Prostate gland (tissue), 2 donors: Measurements from ENCODE around the gene INO80E. TPM values are rescaled to one million over a fixed set of nuclear protein-coding genes. Genes with fewer than 3 reads are reported as not detected.

Source experiments
- DNase-seq: peaks from one replicate; pipeline ENCODE4 v3.0.0-alpha.2; 2019; ENCODE audit warnings: low spot score
- H3K27ac ChIP-seq, 2 donors: fragments of 200-600 bp; sonication (generic); 2 replicates each; pipeline ENCODE4 v1.5.1; 2017 to 2019
- H3K27me3 ChIP-seq: fragments of 200-600 bp; sonication (generic); replicated peaks from 2 replicates; pipeline ENCODE4 v1.5.1; 2019; ENCODE audit not compliant: insufficient read depth
- H3K36me3 ChIP-seq, 2 donors: fragments of 200-600 bp; sonication (generic); 1 replicate in 1 of 2; 2 replicates in 1 of 2; pipeline versions ENCODE4 v1.5.1 to v1.8.1; 2017 to 2019
- H3K4me1 ChIP-seq: fragments of 200-600 bp; sonication (generic); replicated peaks from 2 replicates; pipeline ENCODE4 v1.5.1; 2019
- H3K4me3 ChIP-seq, 2 donors: fragments of 200-600 bp; sonication (generic); 2 replicates each; pipeline ENCODE4 v1.5.1; 2017 to 2019
- H3K9me3 ChIP-seq: fragments of 200-600 bp; sonication (generic); 2 replicates; pipeline ENCODE4 v1.5.1; 2017
- POLR2A ChIP-seq: fragments of 450-650 bp; IDR thresholded peaks from one replicate; pipeline ENCODE4 v1.6.1; 2016; ENCODE audit warnings: antibody characterized with exemption, mild to moderate bottlenecking
- POLR2AphosphoS5 ChIP-seq: sonication (generic); formaldehyde crosslinking; IDR thresholded peaks from one replicate; pipeline ENCODE4 v1.6.1; 2017; ENCODE audit warnings: antibody characterized with exemption
- WGBS: methylation state at CpG from one replicate; pipeline ENCODE4 v1.1.5; 2018; 5-methylcytosine and 5-hydroxymethylcytosine counted together
- intact Hi-C: fragments of 100-400 bp; cut with DNase I; formaldehyde crosslinking; loops from one replicate; pipeline ENCODE4 v1.14.2; 2022
- total RNA-seq, 2 donors: library from RNA; depleted of rRNA; stranded (reverse); fragments of >200 nt; gene quantifications; one replicate each; pipeline ENCODE4 v1.1.0, GENCODE V29; 2016
- TF ChIP-seq, protein P1 (sequence below), 4 experiments: fragments of 200-600 bp in 2 of 4; fragments of 450-650 bp in 2 of 4; sonication (generic) in 2 of 4; IDR thresholded peaks; 1 replicate in 3 of 4; 2 replicates in 1 of 4; pipeline ENCODE4 v1.5.1; 2016 to 2019; ENCODE audit warnings: antibody characterized with exemption in 4 of 4, mild to moderate bottlenecking in 2 of 4, moderate library complexity in 2 of 4

The INO80E gene
- total RNA-seq, 2 donors from 2014 or later, result 51.8 to 113 TPM

DNA sequence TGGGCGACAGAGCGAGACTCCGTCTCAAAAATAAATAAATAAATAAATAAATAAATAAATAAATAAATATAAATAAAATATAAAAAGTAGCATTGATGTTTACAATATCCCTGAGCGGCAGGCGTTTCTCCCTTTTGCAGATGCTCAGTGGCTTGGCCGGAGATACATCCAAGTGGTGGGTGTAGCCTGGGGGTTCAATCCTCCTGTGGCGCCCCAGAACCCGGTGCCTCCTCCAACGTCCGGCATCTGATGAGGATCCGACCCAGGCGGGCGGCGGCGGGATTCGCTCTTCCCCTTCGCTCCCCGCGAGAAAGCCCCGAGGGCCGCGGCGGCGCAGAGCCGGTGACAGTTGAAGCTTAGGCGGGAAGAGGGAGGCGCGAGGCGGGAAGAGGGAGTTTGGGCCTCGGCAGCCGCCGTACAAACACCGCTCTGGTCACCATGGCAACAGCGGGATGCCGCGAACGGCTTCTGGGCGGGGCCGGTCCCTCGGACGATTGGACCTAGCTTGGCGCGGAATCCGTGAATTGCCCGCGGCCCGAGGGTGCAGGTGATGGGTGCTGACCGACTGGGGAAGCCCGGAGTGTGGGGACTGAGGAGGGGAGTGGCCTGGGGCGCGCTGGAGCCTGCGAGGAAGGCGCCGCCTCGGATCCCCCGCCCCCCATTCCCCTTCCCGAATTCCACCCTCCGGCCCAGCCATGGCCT, 56.8 kb downstream of the INO80E start:
- 6% methylated on average over 46 of the region's 58 CpGs for WGBS
- Histone ChIP-seq H3K27ac (peak overlapping the region in 1 of 2 donors; percentile 2), H3K36me3 (no peaks in the 10 kb centered on the region), H3K27me3 (no peaks in the 10 kb centered on the region), H3K4me1 (peaks cover 4% of the 10 kb centered on the region), H3K4me3 (peak overlapping the region; percentile 52 to 65), H3K9me3 (no peaks in the 10 kb centered on the region)
- intact Hi-C loops, result no loop called here
- TF ChIP-seq POLR2AphosphoS5 (peak; percentile 95), POLR2A (peak; percentile 43)
- TF ChIP-seq, protein P1, sequence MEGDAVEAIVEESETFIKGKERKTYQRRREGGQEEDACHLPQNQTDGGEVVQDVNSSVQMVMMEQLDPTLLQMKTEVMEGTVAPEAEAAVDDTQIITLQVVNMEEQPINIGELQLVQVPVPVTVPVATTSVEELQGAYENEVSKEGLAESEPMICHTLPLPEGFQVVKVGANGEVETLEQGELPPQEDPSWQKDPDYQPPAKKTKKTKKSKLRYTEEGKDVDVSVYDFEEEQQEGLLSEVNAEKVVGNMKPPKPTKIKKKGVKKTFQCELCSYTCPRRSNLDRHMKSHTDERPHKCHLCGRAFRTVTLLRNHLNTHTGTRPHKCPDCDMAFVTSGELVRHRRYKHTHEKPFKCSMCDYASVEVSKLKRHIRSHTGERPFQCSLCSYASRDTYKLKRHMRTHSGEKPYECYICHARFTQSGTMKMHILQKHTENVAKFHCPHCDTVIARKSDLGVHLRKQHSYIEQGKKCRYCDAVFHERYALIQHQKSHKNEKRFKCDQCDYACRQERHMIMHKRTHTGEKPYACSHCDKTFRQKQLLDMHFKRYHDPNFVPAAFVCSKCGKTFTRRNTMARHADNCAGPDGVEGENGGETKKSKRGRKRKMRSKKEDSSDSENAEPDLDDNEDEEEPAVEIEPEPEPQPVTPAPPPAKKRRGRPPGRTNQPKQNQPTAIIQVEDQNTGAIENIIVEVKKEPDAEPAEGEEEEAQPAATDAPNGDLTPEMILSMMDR (IDR thresholded peaks at IDR 0.05), result no peak
- peak; percentile 86 for DNase-seq

DNA sequence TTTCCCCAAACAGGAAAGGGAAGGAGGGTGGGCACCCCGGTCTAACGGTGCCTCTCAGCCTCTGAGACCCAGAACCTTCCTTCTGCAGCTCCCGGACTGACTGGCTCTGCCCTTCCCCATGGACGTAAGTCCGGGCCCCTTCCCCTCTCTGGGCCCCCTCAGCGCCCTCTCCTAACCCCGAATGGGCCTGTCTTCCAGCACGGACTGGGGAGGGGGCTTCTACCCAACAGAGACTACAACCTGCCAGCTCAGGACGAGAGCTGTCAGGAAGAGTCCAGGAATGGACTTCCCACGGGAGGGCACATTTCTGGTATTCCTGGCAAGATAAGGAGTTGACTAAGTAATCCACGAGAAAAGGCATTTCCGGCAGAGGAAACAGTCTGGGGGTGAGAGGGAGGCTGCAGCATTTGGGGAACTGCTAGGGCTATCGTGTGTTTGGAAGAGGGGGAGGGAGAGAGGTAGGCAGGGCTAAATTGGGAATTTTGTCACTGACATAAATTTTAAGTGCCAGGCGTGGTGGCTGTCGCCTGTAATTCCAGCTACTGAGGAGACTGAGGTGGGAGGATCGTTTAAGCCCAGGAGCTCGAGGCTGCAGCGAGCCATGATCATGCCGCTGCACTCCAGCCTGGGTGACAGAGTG, 57.5 kb downstream of the INO80E start:
- TF ChIP-seq, protein P1 (IDR thresholded peaks at IDR 0.05), result no peak
- no peak for TF ChIP-seq POLR2A
- no peak for TF ChIP-seq POLR2AphosphoS5
- peaks cover 4% of the 10 kb centered on the region for H3K4me1 ChIP-seq
- DNase-seq, result no peak
- peak overlapping the region; percentile 52 to 65 for H3K4me3 ChIP-seq
- no peaks in the 10 kb centered on the region for H3K9me3 ChIP-seq
- intact Hi-C loops, result no loop called here
- no peaks in the 10 kb centered on the region for H3K36me3 ChIP-seq
- H3K27me3 ChIP-seq, result no peaks in the 10 kb centered on the region
- 4% methylated on average over 19 of the region's 19 CpGs for whole genome bisulfite sequencing
- H3K27ac ChIP-seq, result peak overlapping the region in 1 of 2 donors; percentile 2

GRCh38 chr16:30054451-30054850, 58.4 kb downstream of the INO80E start:
- TF ChIP-seq POLR2A, result no peak
- TF ChIP-seq POLR2AphosphoS5, result no peak
- Histone ChIP-seq H3K36me3 (no peaks in the 10 kb centered on the region), H3K27ac (no peak overlapping the region), H3K4me1 (peaks cover 4% of the 10 kb centered on the region), H3K27me3 (no peaks in the 10 kb centered on the region), H3K9me3 (no peaks in the 10 kb centered on the region), H3K4me3 (no peak overlapping the region)
- DNase-seq, result no peak
- intact Hi-C loops, result no loop called here
- WGBS, result 80% methylated on average over 8 of the region's 8 CpGs

- DNase-seq, result peak; percentile 64
- Histone ChIP-seq H3K4me3 (no peak overlapping the region), H3K4me1 (peaks cover 4% of the 10 kb centered on the region), H3K27me3 (no peaks in the 10 kb centered on the region), H3K36me3 (no peaks in the 10 kb centered on the region), H3K27ac (no peak overlapping the region), H3K9me3 (no peaks in the 10 kb centered on the region)
- intact Hi-C loops, result no loop called here
- TF ChIP-seq POLR2AphosphoS5 (peak; percentile 47), POLR2A (no peak)
- TF ChIP-seq, protein P1 (IDR thresholded peaks at IDR 0.05), result peak in 1 of 4 experiments; percentile 38
- 38% methylated on average over 9 of the region's 10 CpGs for WGBS
Measured at GRCh38 chr16:30054959-30055553, 59.0 kb downstream of the INO80E start.

Other genes with a start within 250 kb of the INO80E start
- not detected for gene ZG16, start 218.0 kb upstream of the INO80E start, total RNA-seq
- 10 to 100 TPM; 58.5 to 89.6 TPM for gene KIF22, start 205.5 kb upstream of the INO80E start, total RNA-seq
- gene MAZ, start 189.7 kb upstream of the INO80E start, total RNA-seq, result 100 to 1,000 TPM; 180 to 188 TPM
- gene PRRT2, start 184.0 kb upstream of the INO80E start, total RNA-seq, result 10 to 100 TPM in 1 of 2 donors, 1 to 10 TPM in 1; 6.6 to 19.2 TPM
- gene PAGR1, start 180.1 kb upstream of the INO80E start, total RNA-seq, result 10 to 100 TPM; 64.3 to 64.4 TPM
- gene MVP, start 175.8 kb upstream of the INO80E start, total RNA-seq, result 100 to 1,000 TPM in 1 of 2 donors, 10 to 100 TPM in 1; 59.3 to 247 TPM
- 100 to 1,000 TPM; 121 to 132 TPM for gene CDIPT, start 133.0 kb upstream of the INO80E start, total RNA-seq
- gene SEZ6L2, start 96.7 kb upstream of the INO80E start, total RNA-seq, result 10 to 100 TPM; 60.7 to 62.9 TPM
- gene ASPHD1, start 95.8 kb upstream of the INO80E start, total RNA-seq, result 1 to 10 TPM; 1.2 to 5.1 TPM
- 100 to 1,000 TPM in 1 of 2 donors, 10 to 100 TPM in 1; 15.9 to 134 TPM for gene KCTD13, start 70.0 kb upstream of the INO80E start, total RNA-seq
- gene TMEM219, start 34.2 kb upstream of the INO80E start, total RNA-seq, result 100 to 1,000 TPM; 188 to 218 TPM
- 10 to 100 TPM; 43.8 to 97.4 TPM for gene TAOK2, start 22.4 kb upstream of the INO80E start, total RNA-seq
- 10 to 100 TPM; 10.8 to 22.4 TPM for gene HIRIP3, start 624 bp upstream of the INO80E start, total RNA-seq
- 1 to 10 TPM; 3.0 to 6.4 TPM for gene DOC2A, start 14.8 kb downstream of the INO80E start, total RNA-seq
- gene C16orf92, start 27.0 kb downstream of the INO80E start, total RNA-seq, result not detected
- gene TLCD3B, start 35.0 kb downstream of the INO80E start, total RNA-seq, result 10 to 100 TPM in 1 of 2 donors, under 1 TPM in 1; 0.46 to 17.2 TPM
- gene ALDOA, start 69.5 kb downstream of the INO80E start, total RNA-seq, result 100 to 1,000 TPM; 884 to 943 TPM
- 10 to 100 TPM; 67.8 to 85.4 TPM for gene PPP4C, start 79.8 kb downstream of the INO80E start, total RNA-seq
- 1 to 10 TPM; 1.5 to 2.5 TPM for gene TBX6, start 95.7 kb downstream of the INO80E start, total RNA-seq
- gene YPEL3, start 100.0 kb downstream of the INO80E start, total RNA-seq, result 100 to 1,000 TPM; 150 to 164 TPM
- 1 to 10 TPM in 1 of 2 donors, under 1 TPM in 1; 0.91 to 2.4 TPM for gene GDPD3, start 117.3 kb downstream of the INO80E start, total RNA-seq
- gene MAPK3, start 127.0 kb downstream of the INO80E start, total RNA-seq, result 10 to 100 TPM; 19.0 to 77.4 TPM
- gene CORO1A, start 187.4 kb downstream of the INO80E start, total RNA-seq, result 10 to 100 TPM in 1 of 2 donors, 1 to 10 TPM in 1; 8.9 to 14.7 TPM
- 100 to 1,000 TPM; 137 to 151 TPM for gene BOLA2B, start 197.4 kb downstream of the INO80E start, total RNA-seq
- 10 to 100 TPM; 36.8 to 41.3 TPM for gene SLX1A, start 197.6 kb downstream of the INO80E start, total RNA-seq
- gene SULT1A3, start 203.0 kb downstream of the INO80E start, total RNA-seq, result 10 to 100 TPM in 1 of 2 donors, 1 to 10 TPM in 1; 8.8 to 10.2 TPM